Transverse colon (tissue), 4 donors: ENCODE measurements around the gene BAIAP3.

Experiments used
- CTCF ChIP-seq, 5 experiments: fragments of 200-600 bp in 3 of 5; fragments of 450-650 bp in 2 of 5; sonication (generic) in 3 of 5; IDR thresholded peaks; 1 replicate in 2 of 5; 2 replicates in 3 of 5; pipeline ENCODE4 v1.5.1; 2016 to 2017; ENCODE audit warnings: antibody characterized with exemption in 5 of 5, inconsistent platforms in 3 of 5, mild to moderate bottlenecking in 2 of 5, moderate library complexity in 1 of 5
- EP300 ChIP-seq: sonication (generic); formaldehyde crosslinking; IDR thresholded peaks from one replicate; pipeline ENCODE4 v1.6.1; 2017; ENCODE audit warnings: antibody characterized with exemption, low read depth
- POLR2AphosphoS5 ChIP-seq, 3 donors: sonication (generic); formaldehyde crosslinking; IDR thresholded peaks; one replicate each; pipeline ENCODE4 v1.6.1; 2016; ENCODE audit warnings: antibody characterized with exemption in 3 of 3

GRCh38 chr16:1345087-1345486 lies 11.6 kb downstream of the BAIAP3 start:
- TF ChIP-seq CTCF (IDR thresholded peaks at IDR 0.05), result no peak
- no peak for TF ChIP-seq POLR2AphosphoS5 (IDR thresholded peaks at IDR 0.05)
- no peak for TF ChIP-seq EP300
